ENCODE results near the gene DOCK2. TPM values are rescaled to one million over a fixed set of nuclear protein-coding genes. Genes with fewer than 3 reads are reported as not detected.
A peak's percentile ranks its signal among the peaks of the same experiment; 100 is the strongest.

Gene DOCK2
- total RNA-seq, 2 experiments from 2014 or later = 161 to 205 TPM

- Histone ChIP-seq H3K9me2 (ENCODE audit: insufficient read depth, low read length) (no peaks in the 10 kb centered on the region), H3K27ac (ENCODE audit: low read depth, low read length, poor library complexity, severe bottlenecking) (no peak overlapping the region), H2AFZ (ENCODE audit: low read length) (no peak overlapping the region), H3K4me2 (ENCODE audit: low read length) (no peak overlapping the region), H3K4me1 (ENCODE audit: insufficient read depth, low read length, poor library complexity, severe bottlenecking) (no peaks in the 10 kb centered on the region), H3K79me2 (ENCODE audit: insufficient read depth, low read depth, low read length) (no peaks in the 10 kb centered on the region), H3K9me3 (ENCODE audit: low read length) (no peaks in the 10 kb centered on the region), H3K4me3 (ENCODE audit: low read depth, low read length, poor library complexity, severe bottlenecking) (no peak overlapping the region), H4K20me1 (ENCODE audit: insufficient read depth, low read length) (no peaks in the 10 kb centered on the region), H3K36me3 (ENCODE audit: insufficient read depth, low read length) (peaks cover 72% of the 10 kb centered on the region)
- POLR2A ChIA-PET = interaction anchor here (0.5 to 1.0 kb wide), 3 partner anchors 16 to 290 kb away, joined by 3 to 4 read pairs (median 3); no protein-coding TSS in a partner anchor
- intact Hi-C loops (cut with micrococcal nuclease; ENCODE audit: unreplicated experiment) = no loop called here
- TF ChIP-seq CTCF (conservative IDR thresholded peaks at IDR 0.05; ENCODE audit: low read length) = peak; percentile 77
- no peak for TF ChIP-seq EZH2phosphoT487 (IDR thresholded peaks at IDR 0.05; ENCODE audit: borderline replicate concordance, low read depth, low read length)
- no TSS peak for BruUV-seq (replicated peaks)
- peak; percentile 15 for DNase-seq (ENCODE audit: low spot score)
- CTCF ChIA-PET (ENCODE audit: unreplicated experiment) = no interaction called here
These were observed 433.7 kb downstream of the DOCK2 start for GRCh38 chr5:170070556-170071412.

- DNase-seq (ENCODE audit: low spot score) = no peak
- no peak overlapping the region for H2AFZ ChIP-seq (ENCODE audit: low read length)
- H4K20me1 ChIP-seq (ENCODE audit: insufficient read depth, low read length) = no peaks in the 10 kb centered on the region
- ChIA-PET POLR2A (interaction anchor here (0.6 to 1.0 kb wide), 2 partner anchors 17 to 166 kb away, joined by 3 read pairs; no protein-coding TSS in a partner anchor), CTCF (ENCODE audit: unreplicated experiment) (no interaction called here)
- peaks cover 82% of the 10 kb centered on the region for H3K36me3 ChIP-seq (ENCODE audit: insufficient read depth, low read length)
- no peak overlapping the region for H3K4me2 ChIP-seq (ENCODE audit: low read length)
- H3K9me2 ChIP-seq (ENCODE audit: insufficient read depth, low read length) = no peaks in the 10 kb centered on the region
- TF ChIP-seq EZH2phosphoT487 (IDR thresholded peaks at IDR 0.05; ENCODE audit: borderline replicate concordance, low read depth, low read length) (no peak), CTCF (conservative IDR thresholded peaks at IDR 0.05; ENCODE audit: low read length) (no peak)
- no peak overlapping the region for H3K27ac ChIP-seq (ENCODE audit: low read depth, low read length, poor library complexity, severe bottlenecking)
- H3K4me1 ChIP-seq (ENCODE audit: insufficient read depth, low read length, poor library complexity, severe bottlenecking) = no peaks in the 10 kb centered on the region
- BruUV-seq (replicated peaks) = no TSS peak
- no peak overlapping the region for H3K4me3 ChIP-seq (ENCODE audit: low read depth, low read length, poor library complexity, severe bottlenecking)
- H3K9me3 ChIP-seq (ENCODE audit: low read length) = no peaks in the 10 kb centered on the region
- no peaks in the 10 kb centered on the region for H3K79me2 ChIP-seq (ENCODE audit: insufficient read depth, low read depth, low read length)
- intact Hi-C loops (cut with micrococcal nuclease; ENCODE audit: unreplicated experiment) = no loop called here
These were observed 434.7 kb downstream of the DOCK2 start for GRCh38 chr5:170071748-170072147.

- ChIA-PET CTCF (ENCODE audit: unreplicated experiment) (no interaction called here), POLR2A (interaction anchor here (0.5 kb wide), 1 partner anchor 867 kb away, joined by 3 read pairs; no protein-coding TSS in a partner anchor)
- Histone ChIP-seq H3K9me2 (ENCODE audit: insufficient read depth, low read length) (no peaks in the 10 kb centered on the region), H3K4me1 (ENCODE audit: insufficient read depth, low read length, poor library complexity, severe bottlenecking) (no peaks in the 10 kb centered on the region), H3K4me2 (ENCODE audit: low read length) (no peak overlapping the region), H4K20me1 (ENCODE audit: insufficient read depth, low read length) (no peaks in the 10 kb centered on the region), H3K79me2 (ENCODE audit: insufficient read depth, low read depth, low read length) (no peaks in the 10 kb centered on the region), H3K27ac (ENCODE audit: low read depth, low read length, poor library complexity, severe bottlenecking) (no peak overlapping the region), H3K4me3 (ENCODE audit: low read depth, low read length, poor library complexity, severe bottlenecking) (no peak overlapping the region), H3K9me3 (ENCODE audit: low read length) (no peaks in the 10 kb centered on the region), H2AFZ (ENCODE audit: low read length) (no peak overlapping the region), H3K36me3 (ENCODE audit: insufficient read depth, low read length) (peaks cover 86% of the 10 kb centered on the region)
- intact Hi-C loops (cut with micrococcal nuclease; ENCODE audit: unreplicated experiment) = no loop called here
- DNase-seq (ENCODE audit: low spot score) = no peak
- TF ChIP-seq CTCF (conservative IDR thresholded peaks at IDR 0.05; ENCODE audit: low read length) (no peak), EZH2phosphoT487 (IDR thresholded peaks at IDR 0.05; ENCODE audit: borderline replicate concordance, low read depth, low read length) (no peak)
- no TSS peak for BruUV-seq (replicated peaks)
These were observed 438.6 kb downstream of the DOCK2 start for GRCh38 chr5:170075696-170076095.

All from OCI-LY7 (cell line).